HCT116 (cell line): ENCODE data around the gene HCRTR2. TPM values are rescaled to one million over a fixed set of nuclear protein-coding genes. Genes with fewer than 3 reads are reported as not detected.

Experiments
- ATAC-seq: fragments of 200-7000 bp; cut with Tn5 transposase; 2 replicates; pipeline ENCODE4 v1.9.1; 2020; ENCODE audit warnings: mild to moderate bottlenecking, moderate library complexity
- BruUV-seq: library from RNA; stranded (reverse); fragments of 400-500 nt; replicated peaks from 2 replicates; lab custom pipeline; 2021; lab: Mats Ljungman, UMichigan
- CTCF ChIA-PET: fragments of 300-600 bp; sonication (Branson Sonifier 250); formaldehyde crosslinking; loops from one replicate; lab custom pipeline; 2021; ENCODE audit warnings: antibody characterized with exemption; lab: Charles Lee
- POLR2A ChIA-PET: fragments of 300-600, 350-600 bp; sonication (Branson Sonifier 250); formaldehyde crosslinking; loops from one replicate; lab custom pipeline; 2021; ENCODE audit warnings: antibody characterized with exemption; lab: Charles Lee
- RAD21 ChIA-PET, 2 experiments: fragments of 300-600 bp; sonication (Branson Sonifier 250); formaldehyde crosslinking; loops; one replicate each; lab custom pipeline; 2023; ENCODE audit warnings: low total read pairs in 2 of 2; ENCODE audit not compliant: uncharacterized antibody in 2 of 2, unreplicated experiment in 2 of 2, low non-redundant PET in 1 of 2; lab: Charles Lee
- DNase-seq: peaks from one replicate; pipeline ENCODE4 v3.0.0-alpha.2; 2010; ENCODE audit warnings: low read depth, low spot score
- H2AFZ ChIP-seq: fragments of 200-600 bp; shearing (Covaris generic), sonication (generic); 2 replicates; pipeline ENCODE4 v1.6.1; 2017; ENCODE audit warnings: low read depth, mixed run types, mixed read lengths, antibody characterized with exemption, low read length; ENCODE audit not compliant: poor library complexity, severe bottlenecking
- H3K27ac ChIP-seq: 2 replicates; pipeline ENCODE4 v1.5.1; 2012; ENCODE audit warnings: low read depth, low read length
- H3K27me3 ChIP-seq: fragments of 200-600 bp; sonication (generic); 2 replicates; pipeline ENCODE4 v1.6.1; 2016; ENCODE audit warnings: mixed run types, low read length, mixed read lengths; ENCODE audit not compliant: insufficient read depth
- H3K36me3 ChIP-seq, 2 experiments: fragments of 200-500 bp in 1 of 2; fragments of 200-600 bp in 1 of 2; sonication (Bioruptor generic) in 1 of 2; sonication (generic) in 1 of 2; 2 replicates each; pipeline versions ENCODE4 v1.5.1 to v1.6.1; 2014 to 2016; ENCODE audit warnings: low read length in 2 of 2, inconsistent platforms in 1 of 2, mixed read lengths in 1 of 2, mixed run types in 1 of 2; ENCODE audit not compliant: insufficient read depth in 2 of 2, control insufficient read depth in 1 of 2
- H3K4me1 ChIP-seq, 2 experiments: fragments of 200-600 bp in 1 of 2; sonication (generic) in 1 of 2; 2 replicates each; pipeline versions ENCODE4 v1.5.1 to v1.6.1; 2012 to 2017; ENCODE audit warnings: low read length in 2 of 2, inconsistent platforms in 1 of 2, mild to moderate bottlenecking in 1 of 2, mixed read lengths in 1 of 2, mixed run types in 1 of 2, moderate library complexity in 1 of 2; ENCODE audit not compliant: insufficient read depth in 2 of 2, control insufficient read depth in 1 of 2
- H3K4me2 ChIP-seq: fragments of 200-600 bp; sonication (generic); 2 replicates; pipeline ENCODE4 v1.6.1; 2017; ENCODE audit warnings: mixed run types, low read length, mixed read lengths
- H3K4me3 ChIP-seq, 2 experiments: fragments of 200-600 bp in 1 of 2; sonication (generic) in 1 of 2; replicated peaks in 1 of 2; 2 replicates each; pipeline ENCODE4 v1.5.1; 2011 to 2016; ENCODE audit warnings: low read length in 2 of 2, control low read depth in 1 of 2, low read depth in 1 of 2, mild to moderate bottlenecking in 1 of 2, mixed read lengths in 1 of 2, mixed run types in 1 of 2
- H3K79me2 ChIP-seq: fragments of 200-600 bp; sonication (generic); 2 replicates; pipeline ENCODE4 v1.6.1; 2017; ENCODE audit warnings: mild to moderate bottlenecking, mixed run types, low read length, moderate library complexity, mixed read lengths; ENCODE audit not compliant: insufficient read depth
- H3K9ac ChIP-seq: fragments of 200-600 bp; sonication (generic); 2 replicates; pipeline ENCODE4 v1.6.1; 2016; ENCODE audit warnings: low read length, mixed read lengths
- H3K9me2 ChIP-seq: fragments of 200-600 bp; sonication (generic), shearing (Covaris generic); 2 replicates; pipeline ENCODE4 v1.6.1; 2017; ENCODE audit warnings: mixed run types, mild to moderate bottlenecking, moderate library complexity; ENCODE audit not compliant: insufficient read depth
- H3K9me3 ChIP-seq, 2 experiments: fragments of 200-500 bp in 1 of 2; fragments of 200-600 bp in 1 of 2; sonication (Bioruptor generic) in 1 of 2; sonication (generic) in 1 of 2; 2 replicates each; pipeline ENCODE4 v1.6.1; 2014 to 2017; ENCODE audit warnings: low read length in 2 of 2, mixed read lengths in 2 of 2, inconsistent platforms in 1 of 2, low read depth in 1 of 2, mild to moderate bottlenecking in 1 of 2, mixed run types in 1 of 2, moderate library complexity in 1 of 2; ENCODE audit not compliant: control insufficient read depth in 1 of 2, insufficient read depth in 1 of 2
- H4K20me1 ChIP-seq: fragments of 200-600 bp; sonication (generic), shearing (Covaris generic); 2 replicates; pipeline ENCODE4 v1.6.1; 2017; ENCODE audit warnings: mixed run types, mild to moderate bottlenecking, moderate library complexity; ENCODE audit not compliant: insufficient read depth
- ATF3 ChIP-seq: IDR thresholded peaks from 2 replicates; pipeline ENCODE4 v1.6.1; 2012
- CBX3 ChIP-seq: IDR thresholded peaks from 2 replicates; pipeline ENCODE4 v1.6.1; 2012; ENCODE audit warnings: low read depth
- CEBPB ChIP-seq: IDR thresholded peaks from 2 replicates; pipeline ENCODE4 v1.6.1; 2012; ENCODE audit warnings: low read depth
- CTCF ChIP-seq, 3 experiments: fragments of 200-600 bp in 1 of 3; sonication (generic) in 1 of 3; IDR thresholded peaks in 2 of 3; conservative IDR thresholded peaks in 1 of 3; 2 replicates each; pipeline ENCODE4 v1.5.1; 2012 to 2017; ENCODE audit warnings: low read depth in 2 of 3, low read length in 2 of 3, antibody characterized with exemption in 1 of 3, borderline replicate concordance in 1 of 3, control low read depth in 1 of 3, mild to moderate bottlenecking in 1 of 3, mixed read lengths in 1 of 3, mixed run types in 1 of 3, moderate library complexity in 1 of 3; ENCODE audit not compliant: insufficient read depth in 1 of 3
- EZH2 ChIP-seq: fragments of 200-600 bp; sonication (generic); IDR thresholded peaks from 2 replicates; pipeline ENCODE4 v1.6.1; 2017; ENCODE audit warnings: antibody characterized with exemption, mixed run types
- EZH2phosphoT487 ChIP-seq: fragments of 200-600 bp; IDR thresholded peaks from 2 replicates; pipeline ENCODE4 v1.6.1; 2018; ENCODE audit warnings: antibody characterized with exemption, borderline replicate concordance
- FOSL1 ChIP-seq: IDR thresholded peaks from 2 replicates; pipeline ENCODE4 v1.6.1; 2012; ENCODE audit warnings: low read depth
- JUND ChIP-seq: IDR thresholded peaks from 2 replicates; pipeline ENCODE4 v1.6.1; 2012
- MAX ChIP-seq: IDR thresholded peaks from 2 replicates; pipeline ENCODE4 v1.6.1; 2012
- POLR2A ChIP-seq: IDR thresholded peaks from 2 replicates; pipeline ENCODE4 v1.7.0; 2011; ENCODE audit warnings: borderline replicate concordance; ENCODE audit not compliant: insufficient read depth, insufficient read length; ENCODE audit errors: extremely low read depth
- POLR2AphosphoS5 ChIP-seq: IDR thresholded peaks from 2 replicates; pipeline ENCODE4 v1.6.1; 2011; ENCODE audit warnings: mild to moderate bottlenecking, low read depth, low read length, moderate library complexity
- SIN3A ChIP-seq: IDR thresholded peaks from 2 replicates; pipeline ENCODE4 v1.6.1; 2012; ENCODE audit warnings: low read depth
- SRF ChIP-seq: IDR thresholded peaks from 2 replicates; pipeline ENCODE4 v1.6.1; 2012; ENCODE audit warnings: low read depth
- TCF7L2 ChIP-seq: IDR thresholded peaks from 2 replicates; pipeline ENCODE4 v1.7.0; 2011; ENCODE audit warnings: borderline replicate concordance, inconsistent platforms; ENCODE audit not compliant: insufficient read depth, insufficient read length; ENCODE audit errors: extremely low read depth
- ZFX ChIP-seq: fragments of 450-650 bp; IDR thresholded peaks from 2 replicates; pipeline ENCODE4 v1.6.1; 2017
- ZNF274 ChIP-seq: fragments of 200-500 bp; sonication (Bioruptor generic); IDR thresholded peaks from 2 replicates; pipeline ENCODE4 v1.6.1; 2014; ENCODE audit warnings: mild to moderate bottlenecking, low read depth, low read length, inconsistent platforms
- intact Hi-C: fragments of 100-400 bp; cut with micrococcal nuclease; formaldehyde crosslinking; loops from 2 replicates; pipeline ENCODE4 v1.10.0; 2022
- total RNA-seq: library from RNA; stranded (reverse); gene quantifications from one replicate; pipeline ENCODE4 v1.2.1, GENCODE V29; 2021; ENCODE audit not compliant: unreplicated experiment

The HCRTR2 gene
- total RNA-seq, 1 experiment from 2014 or later: not detected

- TF ChIP-seq POLR2A (no peak), EZH2 (no peak), EZH2phosphoT487 (no peak)
- TF ChIP-seq, all 23 proteins: peak for 0
Observed at GRCh38 chr6:55281215-55281614, 106.9 kb downstream of the HCRTR2 start (continued).

GRCh38 chr6:55282115-55282514 is 107.8 kb downstream of the HCRTR2 start:
- H3K27me3 ChIP-seq: no peaks in the 10 kb centered on the region
- ATAC-seq (no peak), DNase-seq (no peak)
- H2AFZ ChIP-seq: no peak overlapping the region
- CTCF ChIA-PET: no interaction called here
- no TSS peak for BruUV-seq
- POLR2A ChIA-PET: no interaction called here
- H3K36me3 ChIP-seq: no peaks in the 10 kb centered on the region
- H3K9me2 ChIP-seq: no peaks in the 10 kb centered on the region
- no peaks in the 10 kb centered on the region for H3K79me2 ChIP-seq
- H3K27ac ChIP-seq: no peak overlapping the region
- H3K4me3 ChIP-seq: no peak overlapping the region
- H3K4me1 ChIP-seq: no peaks in the 10 kb centered on the region
- H3K9ac ChIP-seq: no peak overlapping the region
- TF ChIP-seq ZFX: no peak
- TF ChIP-seq EZH2: no peak
- no peak for TF ChIP-seq JUND
- TF ChIP-seq CBX3: no peak
- no peak for TF ChIP-seq SIN3A
- no peak for TF ChIP-seq ZNF274
- H3K9me3 ChIP-seq: no peaks in the 10 kb centered on the region
- H4K20me1 ChIP-seq: no peaks in the 10 kb centered on the region
- intact Hi-C loops: no loop called here
- RAD21 ChIA-PET: interaction anchor here in 1 of 2 experiments (0.7 kb wide), 1 partner anchor 70 kb away, joined by 3 read pairs; no protein-coding TSS in a partner anchor
- H3K4me2 ChIP-seq: no peak overlapping the region

GRCh38 chr6:55286824-55287223 is 112.5 kb downstream of the HCRTR2 start:
- ChIA-PET CTCF (interaction anchor here (1.6 kb wide), 1 partner anchor 10 kb away, joined by 5 read pairs; no protein-coding TSS in a partner anchor), RAD21 (interaction anchor here in 1 of 2 experiments (1.0 kb wide), 1 partner anchor 10 kb away, joined by 3 read pairs; no protein-coding TSS in a partner anchor), POLR2A (no interaction called here)
- Histone ChIP-seq H3K4me2 (no peak overlapping the region), H3K79me2 (no peaks in the 10 kb centered on the region), H3K4me1 (no peaks in the 10 kb centered on the region), H4K20me1 (no peaks in the 10 kb centered on the region), H3K27me3 (no peaks in the 10 kb centered on the region), H3K4me3 (no peak overlapping the region), H2AFZ (no peak overlapping the region), H3K27ac (no peak overlapping the region), H3K9ac (no peak overlapping the region), H3K9me2 (no peaks in the 10 kb centered on the region), H3K36me3 (no peaks in the 10 kb centered on the region), H3K9me3 (no peaks in the 10 kb centered on the region)
- BruUV-seq: no TSS peak
- TF ChIP-seq SIN3A (no peak), MAX (no peak), CTCF (IDR thresholded peaks at IDR 0.05 in 2 of 3, conservative IDR thresholded peaks at IDR 0.05 in 1 of 3; ENCODE audit: borderline replicate concordance in 1 of 3, insufficient read depth in 1 of 3, low read depth in 2 of 3, low read length in 2 of 3) (no peak), TCF7L2 (no peak), ZFX (no peak), SRF (no peak), POLR2AphosphoS5 (no peak), FOSL1 (no peak), CEBPB (no peak), EZH2phosphoT487 (no peak), ZNF274 (no peak), ATF3 (no peak)
- intact Hi-C loops: no loop called here
- no peak for DNase-seq
- ATAC-seq: no peak
